Endodermal cell (in vitro differentiated cells): ENCODE measurements around the gene ACP2. TPM values are rescaled to one million over a fixed set of nuclear protein-coding genes. Genes with fewer than 3 reads are reported as not detected.

Experiments
- DNase-seq: peaks from one replicate; pipeline ENCODE4 v3.0.0-alpha.2; 2017
- H3K27ac ChIP-seq: 2 replicates; pipeline ENCODE4 v1.5.1; 2013; ENCODE audit warnings: mild to moderate bottlenecking, low read depth, low read length, moderate library complexity
- H3K27me3 ChIP-seq: 2 replicates; pipeline ENCODE4 v1.6.1; 2013; ENCODE audit warnings: mild to moderate bottlenecking, low read length, moderate library complexity; ENCODE audit not compliant: insufficient read depth, control insufficient read depth, poor library complexity, severe bottlenecking
- H3K36me3 ChIP-seq: 2 replicates; pipeline ENCODE4 v1.7.0; 2013; ENCODE audit warnings: mild to moderate bottlenecking, low read length, moderate library complexity; ENCODE audit not compliant: control insufficient read depth, insufficient read depth
- H3K4me1 ChIP-seq: one replicate; pipeline ENCODE4 v1.7.0; 2013; ENCODE audit warnings: low read length; ENCODE audit not compliant: control insufficient read depth, insufficient read depth
- H3K4me3 ChIP-seq: 2 replicates; pipeline ENCODE4 v1.5.1; 2013; ENCODE audit warnings: mild to moderate bottlenecking, low read length, moderate library complexity
- H3K9ac ChIP-seq: 2 replicates; pipeline ENCODE4 v1.6.1; 2013; ENCODE audit warnings: mild to moderate bottlenecking, low read length, moderate library complexity; ENCODE audit not compliant: poor library complexity, severe bottlenecking; ENCODE audit errors: extremely low read depth
- H3K9me3 ChIP-seq: 2 replicates; pipeline ENCODE4 v1.6.1; 2013; ENCODE audit warnings: mild to moderate bottlenecking, low read length, moderate library complexity; ENCODE audit not compliant: control insufficient read depth
- H3K27ac Mint-ChIP-seq: 2 replicates; pipeline ENCODE4 v1.8.0; 2020; ENCODE audit warnings: mixed read lengths
- H3K27me3 Mint-ChIP-seq: 2 replicates; pipeline ENCODE4 v1.8.0; 2021; ENCODE audit warnings: mild to moderate bottlenecking, mixed read lengths; ENCODE audit not compliant: insufficient read depth
- H3K36me3 Mint-ChIP-seq: 2 replicates; pipeline ENCODE4 v1.8.0; 2020; ENCODE audit warnings: low read depth, mixed read lengths
- H3K4me1 Mint-ChIP-seq: 2 replicates; pipeline ENCODE4 v1.8.0; 2020; ENCODE audit warnings: mixed read lengths
- H3K4me3 Mint-ChIP-seq: 2 replicates; pipeline ENCODE4 v1.8.0; 2020; ENCODE audit warnings: mild to moderate bottlenecking, moderate library complexity, mixed read lengths
- H3K9me3 Mint-ChIP-seq: 2 replicates; pipeline ENCODE4 v1.8.0; 2020; ENCODE audit warnings: mild to moderate bottlenecking, mixed read lengths
- CTCF ChIP-seq: fragments of 200-600 bp; sonication (generic); conservative IDR thresholded peaks from 2 replicates; pipeline ENCODE4 v1.5.0; 2021; ENCODE audit warnings: antibody characterized with exemption, mild to moderate bottlenecking
- WGBS, 2 experiments: methylation state at CpG; one replicate each; pipeline versions ENCODE4 v1.1.5 to v1.1.7; 2013; ENCODE audit warnings: missing lambda C conversion rate in 2 of 2, mixed read lengths in 1 of 2; ENCODE audit not compliant: insufficient coverage in 1 of 2, insufficient read length in 1 of 2; 5-methylcytosine and 5-hydroxymethylcytosine counted together
- total RNA-seq, 2 donors: library from RNA; stranded (reverse); fragmentation: NEBNext Ultra II Directional in 1 of 2; extraction: Animal tissue kit (Norgen Biotek cat#: 25700) in 1 of 2; gene quantifications; 2 replicates in 1 of 2; 3 replicates in 1 of 2; pipeline ENCODE4 v1.2.1, GENCODE V29; 2021

ACP2 gene
- total RNA-seq, 2 donors from 2014 or later: 42.9 to 45.9 TPM

GRCh38 chr11:47220401-47220821, 28.2 kb downstream of the ACP2 start:
- no peak overlapping the region for H3K4me3 ChIP-seq
- H3K9me3 ChIP-seq: no peaks in the 10 kb centered on the region
- no peak for DNase-seq
- no peak overlapping the region for H3K27ac Mint-ChIP-seq
- H3K9ac ChIP-seq: no peak overlapping the region
- TF ChIP-seq CTCF: no peak
- peak overlapping the region; percentile 1 for H3K27ac ChIP-seq
- H3K4me1 ChIP-seq: no peaks in the 10 kb centered on the region
- H3K27me3 Mint-ChIP-seq: no peaks in the 10 kb centered on the region
- no peak overlapping the region for H3K4me3 Mint-ChIP-seq
- peaks cover 13% of the 10 kb centered on the region for H3K36me3 Mint-ChIP-seq
- no peaks in the 10 kb centered on the region for H3K9me3 Mint-ChIP-seq
- H3K27me3 ChIP-seq: no peaks in the 10 kb centered on the region
- peaks cover 7% of the 10 kb centered on the region for H3K4me1 Mint-ChIP-seq
- 100% methylated on average over 1 of the region's 1 CpG; no CpG with 5 or more reads in 1 of the 2 experiments for WGBS, 2 experiments
- H3K36me3 ChIP-seq: peaks cover 12% of the 10 kb centered on the region

- Mint-ChIP-seq H3K4me3 (peak overlapping the region; percentile 76), H3K27me3 (no peaks in the 10 kb centered on the region), H3K36me3 (peaks cover 4% of the 10 kb centered on the region), H3K4me1 (peaks cover 9% of the 10 kb centered on the region), H3K27ac (peak overlapping the region; percentile 14), H3K9me3 (no peaks in the 10 kb centered on the region)
- no peak overlapping the region for H3K27ac ChIP-seq
- peak overlapping the region; percentile 84 for H3K4me3 ChIP-seq
- 44 to 57% methylated on average over 12 of the region's 12 CpGs for WGBS, 2 experiments
- no peaks in the 10 kb centered on the region for H3K4me1 ChIP-seq
- peaks cover 5% of the 10 kb centered on the region for H3K36me3 ChIP-seq
- DNase-seq: peak; percentile 60
- no peak overlapping the region for H3K9ac ChIP-seq
- no peaks in the 10 kb centered on the region for H3K9me3 ChIP-seq
- TF ChIP-seq CTCF: no peak
- H3K27me3 ChIP-seq: no peaks in the 10 kb centered on the region
Measured at GRCh38 chr11:47216121-47216798, 32.4 kb downstream of the ACP2 start.

- Histone ChIP-seq H3K9ac (peak overlapping the region; percentile 89), H3K36me3 (peaks cover 3% of the 10 kb centered on the region), H3K4me3 (peak overlapping the region; percentile 84), H3K27ac (peak overlapping the region; percentile 75), H3K4me1 (no peaks in the 10 kb centered on the region), H3K27me3 (no peaks in the 10 kb centered on the region), H3K9me3 (no peaks in the 10 kb centered on the region)
- Mint-ChIP-seq H3K4me3 (peak overlapping the region; percentile 76), H3K9me3 (no peaks in the 10 kb centered on the region), H3K27ac (peak overlapping the region; percentile 97), H3K4me1 (peaks cover 9% of the 10 kb centered on the region), H3K36me3 (peaks cover 3% of the 10 kb centered on the region), H3K27me3 (no peaks in the 10 kb centered on the region)
- TF ChIP-seq CTCF: no peak
- DNase-seq: no peak
- WGBS, 2 experiments: 13 to 14% methylated on average over 15 of the region's 15 CpGs
Measured at GRCh38 chr11:47215366-47215910, 33.2 kb downstream of the ACP2 start.
